NCI-H1417 treated with DMSO at 0.1 percent for 48 hours (cell line): ENCODE results near the gene CD163L1.
"Not testable (repeated sequence)": the region's sequence is repeated elsewhere in the genome, so short reads cannot be mapped to it uniquely, and the experiment has no call there.

ENCODE experiments used
- DNase-seq: peaks from one replicate; lab custom pipeline; 2025; lab: John Stamatoyannopoulos, UW

The CD163L1 gene

DNA sequence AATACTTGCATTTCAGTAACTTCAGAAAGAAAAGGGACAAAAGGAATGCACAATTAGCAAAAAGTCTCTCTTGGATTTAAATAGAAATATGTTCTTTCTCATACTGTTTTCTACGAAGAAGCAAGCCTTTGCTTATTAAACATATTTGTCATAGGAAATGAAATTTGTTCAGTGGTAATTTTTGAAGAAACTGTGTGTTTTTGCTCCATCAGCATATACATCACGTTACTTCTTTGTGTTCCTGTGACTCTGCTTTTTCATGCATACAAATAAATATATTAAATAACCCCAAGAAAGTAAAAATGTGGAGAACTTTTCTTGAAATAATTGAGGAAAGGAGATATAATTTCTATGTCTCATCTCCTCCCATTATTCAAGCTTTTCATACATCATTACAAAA, 39.7 kb downstream of the CD163L1 start:
- no peak for DNase-seq

DNA sequence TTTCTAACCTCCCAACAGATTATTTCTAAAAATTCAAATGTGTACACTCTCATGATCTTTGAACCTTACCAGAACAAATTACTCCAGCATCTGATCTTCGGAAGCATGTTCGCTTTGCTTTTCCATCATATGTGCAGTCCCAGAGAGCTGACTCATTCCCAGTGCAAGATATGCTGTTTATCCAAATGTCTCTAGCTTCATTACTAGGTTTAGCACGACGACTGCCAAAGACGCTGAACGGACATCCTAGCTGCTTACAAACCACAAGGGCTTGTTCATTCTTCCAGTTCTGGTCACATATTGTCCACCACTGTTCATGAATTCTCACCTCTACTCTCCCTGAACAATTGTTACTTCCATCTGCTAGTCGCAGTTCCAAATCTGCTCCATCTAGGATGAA, 40.5 kb downstream of the CD163L1 start:
- no peak for DNase-seq

DNA sequence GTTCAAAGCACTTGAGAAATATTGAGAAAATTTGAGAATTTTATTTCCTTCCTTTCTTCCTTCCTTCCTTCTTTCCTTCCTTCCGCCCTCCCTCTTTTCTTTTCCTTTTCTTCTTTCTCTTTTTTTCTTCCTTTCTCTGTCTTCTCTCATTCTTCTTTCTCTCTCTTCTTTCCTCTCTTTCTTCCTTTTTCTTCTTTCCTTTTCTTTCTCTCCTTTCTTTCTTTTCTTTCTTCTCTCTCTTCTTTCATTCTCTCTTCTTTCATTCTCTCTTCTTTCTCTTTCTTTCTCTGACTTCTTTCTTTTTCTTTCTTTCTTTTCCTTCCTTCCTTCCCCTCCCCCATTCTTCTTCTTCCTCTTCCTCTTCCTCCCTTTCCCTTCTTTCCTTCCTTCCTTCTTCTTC, 44.9 kb downstream of the CD163L1 start:
- DNase-seq = no peak

DNA sequence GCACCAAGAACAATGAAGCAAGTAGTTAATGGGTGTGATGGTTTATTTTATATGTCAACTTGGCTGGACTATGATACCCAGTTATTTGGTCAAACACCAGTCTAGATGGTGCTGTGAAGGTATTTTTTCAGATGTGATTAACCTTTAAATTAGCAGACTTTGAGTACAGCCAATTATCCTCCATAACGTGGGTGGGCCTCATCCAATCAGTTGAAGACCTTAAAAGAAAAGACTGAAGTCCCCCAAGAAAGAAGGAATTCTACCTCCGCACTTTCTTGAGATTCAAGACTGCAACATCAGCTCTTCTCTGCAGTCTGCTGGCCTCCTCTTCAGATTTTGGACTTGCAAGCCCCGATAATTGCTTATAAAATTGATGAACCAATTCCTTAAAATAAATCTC, 47.5 kb downstream of the CD163L1 start:
- DNase-seq = no peak

DNA sequence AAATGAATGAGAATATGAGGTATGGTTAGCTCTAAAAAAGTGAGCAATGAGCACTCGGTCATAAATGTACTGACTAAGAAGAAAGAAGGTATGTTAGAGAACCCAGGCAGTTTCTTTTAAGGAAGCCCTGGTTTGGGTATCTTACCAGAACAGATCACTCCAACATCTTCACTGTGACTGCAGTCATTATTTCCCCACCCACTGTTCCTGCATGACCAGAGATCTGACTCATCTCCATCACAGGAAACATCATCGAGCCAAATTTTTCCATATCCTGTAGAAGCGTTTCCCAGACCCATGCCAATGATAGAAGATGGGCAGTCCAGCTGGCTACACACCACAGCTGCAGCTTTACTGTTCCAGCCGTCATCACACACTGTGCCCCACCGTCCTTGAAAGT, 48.0 kb downstream of the CD163L1 start:
- no peak for DNase-seq

DNA sequence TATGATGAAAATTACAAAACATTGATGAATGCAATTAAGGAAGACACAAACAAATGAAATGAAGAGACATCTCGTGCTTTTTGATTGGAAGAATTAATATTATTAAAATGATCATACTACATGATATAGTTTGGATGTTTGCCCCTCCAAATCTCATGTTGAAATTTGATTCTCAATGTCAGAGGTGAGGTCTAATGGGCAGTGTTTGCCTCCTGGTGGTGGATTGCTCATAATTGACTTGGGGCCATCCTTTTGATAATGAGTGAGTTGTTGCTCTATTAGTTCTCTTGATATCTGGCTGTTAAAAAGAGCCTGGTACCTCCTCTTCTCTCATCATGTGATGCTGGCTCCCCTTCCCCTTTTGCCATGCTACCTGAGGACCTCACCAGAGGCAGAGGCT, 56.7 kb downstream of the CD163L1 start:
- no peak for DNase-seq

DNA sequence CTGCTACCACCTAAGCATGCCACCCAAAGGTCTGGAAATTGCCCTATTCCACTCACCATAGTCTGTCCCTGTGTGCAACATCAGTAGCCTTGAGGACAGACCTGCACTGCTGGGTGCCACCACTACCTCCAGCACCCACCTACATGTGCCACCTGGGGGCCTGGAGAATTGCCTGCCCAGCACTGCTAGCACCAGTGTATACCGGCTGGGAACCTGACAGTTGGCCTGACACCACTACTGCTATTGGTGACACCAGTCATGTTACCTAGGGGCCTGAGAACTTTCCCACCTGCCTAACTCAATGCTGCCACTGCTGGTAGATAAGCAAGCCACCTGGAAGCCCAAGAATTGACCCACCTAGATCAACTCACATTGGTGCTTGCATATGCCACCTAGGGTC, 60.8 kb downstream of the CD163L1 start:
- DNase-seq = no peak

DNA sequence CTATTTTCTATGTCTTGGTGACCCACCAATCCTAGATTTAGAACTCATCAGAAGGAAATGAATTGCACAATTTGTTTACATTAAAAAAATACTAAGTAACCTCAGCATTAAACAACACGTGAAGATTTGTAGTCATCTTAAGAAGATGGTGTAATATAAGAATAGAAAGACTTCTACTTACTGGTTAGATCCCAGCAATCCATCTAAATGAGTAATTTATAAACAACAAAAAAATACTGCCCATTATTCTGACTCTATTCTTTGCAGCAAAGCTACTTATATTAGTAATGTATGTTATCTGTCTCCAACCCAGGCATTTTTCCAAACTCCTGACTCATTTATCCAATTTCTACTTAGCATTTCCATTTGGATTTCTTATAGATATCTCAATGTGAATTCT, 67.8 kb downstream of the CD163L1 start:
- no peak for DNase-seq

DNA sequence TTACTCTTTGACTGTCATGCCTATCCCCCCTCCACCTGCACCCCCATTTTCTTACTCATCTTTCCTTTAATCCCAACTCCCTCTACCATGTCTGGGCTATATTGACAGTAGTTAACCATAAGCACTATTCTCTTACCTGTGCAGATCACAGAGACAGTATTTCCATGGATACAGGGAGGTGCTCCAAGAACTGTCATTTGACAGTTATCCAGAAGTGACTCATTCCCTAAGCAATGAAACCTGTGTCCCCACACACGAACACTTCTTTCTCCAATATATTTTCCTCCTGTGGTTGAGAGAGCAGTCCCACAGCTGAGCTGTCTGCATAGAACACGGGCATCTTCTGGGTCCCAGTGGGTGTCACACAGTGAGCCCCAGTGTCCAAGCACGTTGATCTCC, 68.8 kb downstream of the CD163L1 start:
- no peak for DNase-seq

DNA sequence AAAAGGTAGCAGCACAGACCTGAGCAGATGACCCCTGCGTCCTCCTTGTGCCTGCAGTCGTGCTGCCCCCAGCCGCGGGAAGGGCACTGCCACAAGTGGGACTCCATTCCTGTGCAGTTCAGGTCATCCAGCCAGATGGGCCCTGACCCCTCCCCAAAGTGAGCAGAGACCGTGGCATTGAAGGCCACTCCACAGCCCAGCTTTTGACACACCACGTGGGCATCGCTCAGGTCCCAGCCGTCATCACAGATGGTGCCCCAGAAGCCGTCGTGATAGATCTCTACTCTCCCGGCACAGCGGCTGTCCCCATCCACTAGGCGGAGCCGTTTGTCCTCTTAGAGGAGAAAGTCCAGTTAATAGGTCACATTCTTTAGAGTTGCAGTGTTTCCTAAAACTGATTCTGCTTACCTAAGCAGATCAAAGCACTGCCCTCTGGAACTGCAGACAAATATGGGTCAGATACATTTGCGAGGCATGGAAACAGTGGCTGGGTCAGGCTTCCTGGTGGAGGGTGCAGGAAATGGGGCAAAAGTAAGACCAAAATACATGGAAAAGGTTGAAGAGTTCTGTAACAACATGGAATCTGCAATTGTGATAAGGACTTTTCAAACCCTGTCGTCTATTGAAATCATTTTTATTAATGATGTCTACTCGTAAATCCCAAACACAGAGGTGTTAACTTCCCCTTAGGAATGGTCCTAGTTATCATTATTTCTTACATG, 69.4 kb downstream of the CD163L1 start:
- DNase-seq = no peak

DNA sequence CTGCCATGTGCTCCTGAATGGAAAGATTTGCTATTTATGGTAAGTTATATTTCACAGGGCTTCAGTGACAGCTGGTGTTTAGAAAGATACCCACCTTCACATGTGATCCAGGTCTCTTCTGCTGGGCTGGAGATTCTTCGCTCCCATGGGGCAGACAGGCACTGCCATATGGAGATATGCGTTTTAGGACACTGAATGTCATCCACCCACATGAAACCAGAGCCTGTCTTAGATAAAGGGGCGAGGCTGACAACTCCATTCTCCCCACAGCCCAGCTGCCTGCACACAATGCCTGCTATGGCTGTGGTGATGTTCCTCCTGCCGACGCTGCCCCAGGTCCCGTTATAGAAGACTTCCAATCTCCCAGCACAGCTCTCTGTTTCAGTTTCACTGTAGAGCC, 70.7 kb downstream of the CD163L1 start:
- no peak for DNase-seq

DNA sequence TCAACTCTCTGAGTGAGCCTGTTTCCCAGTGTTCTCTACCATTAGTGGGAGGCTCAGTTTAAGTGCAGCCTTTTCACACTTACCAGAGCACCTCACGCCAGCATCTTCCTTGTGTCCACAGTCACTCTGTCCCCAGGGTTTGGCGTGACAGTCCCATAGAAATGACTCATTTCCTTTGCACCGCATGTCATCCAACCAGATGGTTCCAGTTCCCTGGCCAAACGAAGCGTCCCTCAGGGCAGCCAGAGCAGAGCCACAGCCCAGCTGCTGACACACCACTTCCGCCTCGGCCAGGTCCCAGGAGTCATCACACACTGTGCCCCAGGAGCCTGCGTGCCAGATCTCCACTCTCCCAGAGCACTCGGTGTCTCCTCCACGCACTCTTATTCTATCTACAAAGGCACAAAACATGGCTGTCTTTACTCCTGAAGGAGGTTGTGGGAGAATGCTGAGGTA, 74.7 kb downstream of the CD163L1 start:
- no peak for DNase-seq

DNA sequence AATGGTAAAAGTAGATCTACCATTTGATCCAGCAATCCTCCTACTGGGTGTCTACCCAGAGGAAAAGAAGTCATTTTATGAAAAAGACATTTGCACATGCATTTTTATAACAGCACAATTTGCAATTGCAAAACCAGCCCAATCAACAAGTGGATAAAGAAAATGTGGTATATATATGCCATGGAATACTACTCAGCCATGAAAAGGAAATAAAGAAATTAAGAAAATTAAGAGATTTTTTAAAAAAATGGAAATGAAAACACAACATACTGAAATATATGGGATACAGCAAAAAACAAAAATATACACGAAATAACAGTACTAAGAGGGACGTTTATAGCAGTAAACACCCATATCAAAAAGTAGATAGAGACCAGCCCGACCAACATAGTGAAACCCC, 81.2 kb downstream of the CD163L1 start:
- DNase-seq = no peak

DNA sequence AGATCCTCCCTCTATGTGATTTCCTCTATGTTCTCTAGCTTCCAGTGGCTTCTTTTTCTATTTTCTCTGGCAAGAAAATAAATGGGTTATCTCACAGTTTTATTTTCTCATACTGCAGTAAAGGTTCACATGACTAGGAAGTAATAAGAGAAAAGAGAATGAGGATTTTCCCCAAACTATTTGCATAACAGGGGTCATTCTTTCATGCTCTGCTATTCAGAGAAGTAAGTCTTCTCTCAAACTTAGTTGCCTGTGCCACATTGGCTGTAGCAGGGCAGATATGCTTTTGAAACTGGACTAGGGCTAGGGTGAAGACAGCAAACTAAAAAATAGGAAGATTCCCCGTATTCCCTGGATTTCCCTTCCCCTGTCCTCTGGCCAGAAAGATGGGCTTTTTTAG, 82.7 kb downstream of the CD163L1 start:
- DNase-seq = no peak

DNA sequence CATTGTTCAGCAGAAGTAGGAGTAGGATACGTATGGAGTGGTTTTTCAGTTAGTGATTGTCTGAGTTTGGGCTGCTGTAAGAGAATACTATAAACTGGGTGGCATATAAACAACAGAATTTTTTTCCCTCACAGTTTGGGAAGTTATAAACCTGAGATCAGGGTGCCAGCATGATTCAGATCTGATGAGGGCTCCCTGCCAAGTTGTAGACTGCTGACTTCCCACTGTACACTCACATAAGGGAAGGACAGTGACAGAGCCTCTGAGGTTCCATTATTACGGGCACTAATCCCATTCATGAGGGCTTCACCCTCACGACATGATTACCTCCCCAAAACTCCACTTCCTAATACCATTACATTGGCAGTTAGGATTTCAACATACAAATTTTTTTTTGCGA, 89.4 kb downstream of the CD163L1 start:
- no peak for DNase-seq

DNA sequence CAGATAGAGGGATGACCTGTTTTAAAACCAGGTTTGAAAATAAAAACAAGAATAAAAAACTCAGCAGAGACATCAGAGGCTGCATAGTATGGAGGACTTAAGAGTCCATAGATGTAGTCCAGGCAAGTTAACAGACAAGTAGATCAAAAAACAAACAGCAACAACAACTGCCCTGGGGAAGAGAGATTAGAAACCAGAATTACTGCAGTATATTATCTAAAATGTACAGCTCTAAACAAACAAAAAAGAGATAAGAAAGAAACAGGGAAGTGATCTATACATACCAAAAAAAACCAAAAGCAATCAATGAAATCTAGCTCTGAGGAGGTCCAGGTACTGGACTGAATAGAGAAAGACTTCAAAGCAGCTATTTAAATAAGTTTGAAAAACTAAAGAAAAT, 91.3 kb downstream of the CD163L1 start:
- DNase-seq = no peak

DNA sequence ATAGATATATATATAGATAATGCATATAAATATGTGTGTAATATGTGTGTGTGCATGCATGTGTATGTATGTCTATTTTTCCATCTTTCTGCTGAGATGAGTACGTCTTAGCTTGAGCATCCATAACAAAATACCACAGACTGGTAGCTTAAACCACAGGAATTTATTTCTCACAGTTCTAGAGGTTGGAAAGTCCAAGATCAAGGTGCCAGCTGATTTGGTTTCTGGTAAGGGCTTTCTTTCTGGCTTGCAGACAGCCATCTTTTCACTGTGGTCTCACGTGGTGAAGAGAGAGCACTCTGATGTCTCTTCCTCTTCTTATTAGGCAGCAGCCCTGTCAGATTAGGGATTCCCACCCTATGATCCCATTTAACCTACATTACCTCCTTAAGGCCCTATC, 92.8 kb downstream of the CD163L1 start:
- no peak for DNase-seq

DNA sequence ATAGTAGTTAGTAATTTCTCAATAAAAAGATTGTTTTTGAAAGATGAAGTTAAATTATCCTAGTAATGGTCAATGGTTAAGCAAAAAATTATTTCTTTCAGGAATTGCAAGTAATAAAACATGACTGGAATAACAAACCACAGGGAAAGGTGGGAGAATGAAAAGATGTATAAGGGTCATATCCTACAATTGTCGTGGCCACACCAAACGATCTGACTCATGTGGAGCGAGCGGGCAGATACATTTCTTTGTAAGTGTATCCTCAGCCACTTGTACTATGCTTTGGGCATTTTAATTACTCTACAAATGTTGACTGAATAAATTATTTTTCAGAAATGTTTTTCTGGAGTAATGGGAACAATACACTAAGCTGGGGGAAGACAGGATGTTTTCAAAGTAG, 94.5 kb downstream of the CD163L1 start:
- DNase-seq = no peak

DNA sequence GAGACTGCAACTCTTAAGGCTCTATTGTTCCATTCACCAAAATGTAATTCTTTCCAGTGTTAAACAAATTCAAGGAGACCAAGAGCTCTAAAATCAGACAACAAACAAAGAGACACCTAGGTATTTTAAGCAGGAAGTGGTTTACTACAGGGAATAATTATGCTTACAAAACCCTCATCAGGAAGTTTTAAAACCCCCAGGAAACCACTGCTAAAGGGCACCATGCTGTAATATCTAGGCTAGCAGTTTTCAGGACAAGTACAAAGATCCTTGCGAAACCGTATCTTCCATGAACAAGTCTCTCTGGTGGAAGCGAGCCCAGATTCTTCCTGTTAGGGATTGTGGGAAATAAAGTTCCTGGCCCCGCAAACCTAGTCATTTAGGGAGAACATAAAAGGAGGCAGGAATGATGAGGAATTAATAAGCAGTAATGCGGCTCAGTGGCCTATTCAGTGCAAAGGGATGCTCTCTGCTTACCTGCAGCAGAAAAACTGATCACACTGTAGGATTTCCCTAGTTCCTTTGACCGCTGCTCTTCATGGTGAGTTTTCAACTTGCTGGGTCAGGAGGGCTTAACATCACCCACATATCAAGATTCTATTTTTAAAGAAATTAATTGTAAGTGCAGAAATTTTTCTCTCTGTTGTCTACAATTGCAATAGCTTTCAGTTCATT, 97.3 kb downstream of the CD163L1 start:
- DNase-seq = no peak

DNA sequence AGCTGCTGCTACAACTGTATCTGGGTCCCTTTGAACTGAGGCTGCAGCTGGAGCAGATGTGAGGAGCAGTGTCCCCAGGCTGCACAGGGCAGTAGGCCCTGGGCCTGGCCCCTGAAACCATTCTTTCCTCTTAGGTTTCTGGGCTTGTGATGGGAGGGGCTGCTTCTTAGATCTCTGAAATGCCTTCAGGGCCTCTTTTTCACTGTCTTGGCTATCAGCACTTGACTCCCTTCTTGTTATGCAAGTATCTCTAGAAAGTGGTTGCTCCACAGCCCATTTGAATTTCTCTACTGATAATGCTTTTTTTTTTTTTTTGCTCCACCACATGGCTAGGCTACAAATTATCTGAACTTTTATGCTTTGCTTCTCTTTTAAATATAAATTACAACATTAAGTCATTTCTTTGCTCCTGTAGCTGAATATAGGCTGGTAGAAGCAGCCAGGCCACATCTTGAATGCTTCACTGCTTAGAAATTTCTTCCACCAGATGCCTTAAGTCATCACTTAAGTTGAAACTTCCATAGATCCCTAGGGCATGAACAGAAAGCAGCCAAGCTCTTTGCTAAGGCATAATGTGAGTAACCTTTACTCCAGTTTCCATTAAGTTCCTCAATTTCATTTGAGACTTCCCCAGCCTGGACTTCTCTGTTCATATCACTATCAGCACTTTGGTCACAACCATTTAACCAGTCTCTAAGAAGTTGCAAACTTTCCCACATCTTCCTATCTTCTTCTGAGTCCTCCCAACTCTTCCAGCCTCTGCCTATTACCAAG, 98.9 kb downstream of the CD163L1 start:
- DNase-seq = no peak

DNA sequence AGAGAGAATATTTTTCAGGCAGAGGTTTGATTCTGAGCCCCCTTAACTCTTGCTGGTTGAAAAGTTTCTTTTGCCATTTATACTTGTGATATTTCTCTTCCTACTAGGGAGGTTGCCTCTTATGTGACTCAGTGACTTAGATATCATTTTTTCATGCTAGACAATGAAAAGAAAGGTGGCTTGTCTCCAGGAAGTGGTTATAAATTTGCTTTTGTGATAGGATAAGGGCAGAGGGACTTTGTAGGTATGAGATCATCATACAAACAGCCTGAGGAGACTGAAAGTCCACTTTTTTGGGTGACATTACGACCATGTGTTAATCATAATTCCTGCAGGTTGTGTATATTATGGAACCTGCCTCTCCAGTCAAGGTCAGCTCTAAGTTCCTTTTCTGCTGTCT, 104.3 kb downstream of the CD163L1 start:
- no peak for DNase-seq

DNA sequence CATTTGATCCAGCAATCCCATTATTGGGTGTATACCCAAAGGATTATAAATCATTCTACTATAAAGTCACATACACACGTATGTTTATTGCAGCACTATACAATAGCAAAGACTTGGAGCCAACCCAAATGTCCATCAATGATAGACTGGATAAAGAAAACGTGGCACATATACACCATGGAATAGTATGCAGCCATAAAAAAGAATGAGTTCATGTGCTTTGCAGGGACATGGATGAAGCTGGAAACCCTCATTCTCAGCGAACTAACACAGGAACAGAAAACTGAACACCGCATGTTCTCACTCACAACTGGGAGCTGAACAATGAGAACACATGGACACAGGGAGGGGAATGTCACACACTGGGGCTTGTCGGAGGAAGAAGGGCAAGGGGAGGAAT, 106.2 kb downstream of the CD163L1 start:
- not testable (repeated sequence) for DNase-seq

DNA sequence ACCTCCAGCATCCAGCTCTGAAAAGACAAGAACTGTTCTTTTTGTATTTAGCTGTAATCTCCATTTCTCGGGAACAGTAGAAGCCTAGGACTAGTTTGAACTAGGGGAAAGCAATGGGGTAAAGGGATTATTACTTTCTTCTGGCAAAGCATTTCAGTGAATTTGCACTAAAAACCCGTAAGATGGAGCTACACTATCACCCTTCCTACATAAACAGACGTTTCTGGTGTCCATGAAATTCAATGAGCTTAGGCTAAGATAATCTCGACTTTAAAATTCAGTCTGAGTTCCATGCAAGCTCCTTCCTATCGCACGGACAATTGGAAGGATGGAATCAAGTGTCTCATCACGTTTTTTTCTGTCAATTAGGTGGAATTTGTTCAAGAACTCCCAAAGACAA, 116.0 kb downstream of the CD163L1 start:
- DNase-seq = no peak
